GM19372 (cell line): ENCODE measurements around the gene MARVELD1.

Source experiments
- ATAC-seq: cut with Tn5 transposase; IDR thresholded peaks from one replicate; pipeline ENCODE4 v1.9.1; 2021; ENCODE audit warnings: mild to moderate bottlenecking, low read depth, moderate library complexity; ENCODE audit not compliant: unreplicated experiment

The MARVELD1 gene

DNA sequence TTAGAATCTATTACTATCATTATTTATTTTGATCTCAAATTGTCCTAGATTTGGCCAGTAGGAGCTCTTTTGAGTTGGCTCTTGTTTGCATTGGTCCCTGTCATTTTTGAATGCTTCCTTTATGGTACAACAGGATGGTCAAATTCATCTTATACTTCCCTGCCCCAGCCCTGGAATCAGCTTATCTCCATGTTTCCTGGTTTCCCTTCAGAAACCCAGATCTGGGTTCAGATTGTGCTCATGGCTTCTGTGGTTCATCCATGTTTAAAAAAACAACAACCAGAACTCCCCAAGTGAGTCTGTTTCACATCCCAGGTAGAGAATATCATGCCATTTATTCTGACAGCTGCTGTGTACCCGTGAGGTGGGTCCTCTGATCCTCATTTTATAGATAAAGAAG is 34.0 kb downstream of the MARVELD1 start:
- no peak for ATAC-seq

DNA sequence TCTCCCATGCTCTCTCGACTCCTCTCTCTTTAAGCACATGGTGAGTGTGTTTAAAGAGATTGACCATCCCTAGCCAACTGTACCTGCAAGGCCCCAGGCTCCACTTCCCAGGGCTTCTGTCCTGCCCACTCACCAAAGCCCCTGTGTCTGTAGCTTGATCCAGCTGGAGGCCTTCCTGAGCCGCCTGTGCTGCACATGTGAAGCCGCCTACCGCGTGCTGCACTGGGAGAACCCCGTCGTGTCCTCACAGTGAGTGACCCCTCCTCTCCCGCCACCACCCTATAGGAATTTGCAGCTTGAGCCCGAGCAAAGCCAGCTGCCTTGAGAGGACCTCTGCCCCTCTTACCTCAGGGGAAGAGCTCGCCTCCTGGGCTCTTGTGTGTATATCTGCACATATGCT is 34.6 kb downstream of the MARVELD1 start:
- no peak for ATAC-seq

GRCh38 chr10:97752956-97753355 is 39.4 kb downstream of the MARVELD1 start:
- ATAC-seq: no peak

DNA sequence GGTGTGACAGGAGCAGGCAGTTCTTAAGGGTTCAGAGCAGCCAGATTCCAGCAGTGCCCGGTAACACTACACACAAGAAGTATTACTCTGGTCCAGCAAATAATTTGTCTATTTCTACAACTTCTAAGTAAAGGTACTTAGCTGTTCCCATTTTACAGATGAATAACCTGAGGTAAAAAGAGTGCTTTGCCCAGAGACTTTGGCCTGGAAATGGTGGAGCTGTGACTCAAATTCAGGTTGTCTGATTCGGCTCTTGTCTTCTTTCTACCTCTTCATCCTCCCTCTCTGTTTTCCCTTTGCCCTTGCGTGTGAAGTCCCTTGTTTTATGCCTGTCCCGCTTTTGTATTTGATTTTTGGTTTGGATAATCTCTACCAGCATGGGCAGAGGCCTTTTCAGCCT is 41.2 kb downstream of the MARVELD1 start:
- no peak for ATAC-seq

DNA sequence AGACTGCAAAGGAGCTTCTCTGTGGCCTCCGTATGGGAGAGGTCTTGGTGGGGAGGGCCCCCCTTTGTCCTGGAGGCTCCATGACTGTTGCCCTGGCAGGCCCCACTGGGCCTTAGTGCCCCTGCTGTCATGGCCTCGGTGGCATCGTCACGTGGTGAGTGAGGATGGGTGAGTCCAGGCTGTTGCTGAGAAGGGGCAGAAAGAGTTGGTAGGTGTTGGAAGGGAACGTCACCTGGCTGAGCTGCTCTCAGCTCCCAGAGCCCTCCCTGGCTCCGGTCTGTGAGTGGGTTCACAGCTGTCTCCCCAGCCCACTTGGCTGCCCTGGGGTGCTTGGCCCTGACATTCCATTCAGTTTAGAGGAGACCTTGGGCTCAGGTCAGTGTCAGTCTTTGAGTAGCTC is 42.2 kb downstream of the MARVELD1 start:
- ATAC-seq: no peak

DNA sequence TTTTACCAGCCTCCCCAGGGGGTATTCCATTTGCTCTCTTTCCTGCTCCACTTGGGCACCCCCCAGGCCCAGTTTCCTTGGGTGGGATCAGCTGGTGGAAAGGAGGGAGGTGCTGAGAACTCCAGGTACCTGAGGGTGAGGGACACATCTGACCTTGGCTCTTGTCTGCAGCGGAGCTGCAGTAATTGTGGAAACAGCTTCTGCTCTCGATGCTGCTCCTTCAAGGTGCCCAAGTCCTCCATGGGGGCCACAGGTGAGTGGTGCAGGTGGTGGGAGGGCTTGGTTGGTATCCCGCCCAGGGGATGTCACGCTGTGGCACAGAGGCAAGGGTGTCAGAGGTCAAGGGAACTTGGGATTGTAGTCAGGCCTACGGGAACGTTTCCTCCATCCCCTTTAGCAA is 43.9 kb downstream of the MARVELD1 start:
- ATAC-seq: no peak

DNA sequence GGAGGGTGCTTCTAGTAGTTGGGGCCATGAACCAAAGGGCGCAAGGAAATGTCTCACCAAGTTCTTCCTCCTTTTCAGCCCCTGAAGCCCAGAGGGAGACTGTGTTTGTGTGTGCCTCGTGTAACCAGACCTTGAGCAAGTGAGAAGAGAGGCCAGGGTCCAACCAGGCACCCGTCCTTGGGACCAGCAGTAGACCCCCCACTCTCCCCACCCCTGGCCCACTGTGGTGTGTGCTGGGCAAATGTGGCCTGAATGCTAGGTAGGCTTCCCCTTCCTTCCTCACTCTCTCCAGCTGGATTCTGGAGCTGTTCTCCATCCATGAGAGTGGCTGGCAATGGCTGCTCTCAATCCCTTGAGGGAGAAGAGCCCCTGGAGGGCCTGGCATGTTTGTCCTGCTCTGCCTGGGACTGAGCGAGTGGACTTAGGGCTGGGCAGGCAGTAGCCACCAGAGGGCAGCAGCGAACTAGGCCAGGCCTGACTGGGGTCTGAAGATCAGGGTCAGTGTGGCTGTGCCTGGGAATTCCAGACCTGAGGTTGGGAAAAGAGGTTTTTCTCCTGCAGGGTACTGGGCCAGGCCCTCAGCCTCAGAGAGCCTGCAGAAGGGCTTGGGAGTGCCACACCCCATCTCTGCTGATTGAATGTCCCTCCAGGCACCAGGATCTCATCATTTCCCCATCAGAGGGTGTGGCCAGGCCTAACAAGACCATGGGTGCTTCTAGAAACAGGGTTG is 45.8 kb downstream of the MARVELD1 start:
- no peak for ATAC-seq

DNA sequence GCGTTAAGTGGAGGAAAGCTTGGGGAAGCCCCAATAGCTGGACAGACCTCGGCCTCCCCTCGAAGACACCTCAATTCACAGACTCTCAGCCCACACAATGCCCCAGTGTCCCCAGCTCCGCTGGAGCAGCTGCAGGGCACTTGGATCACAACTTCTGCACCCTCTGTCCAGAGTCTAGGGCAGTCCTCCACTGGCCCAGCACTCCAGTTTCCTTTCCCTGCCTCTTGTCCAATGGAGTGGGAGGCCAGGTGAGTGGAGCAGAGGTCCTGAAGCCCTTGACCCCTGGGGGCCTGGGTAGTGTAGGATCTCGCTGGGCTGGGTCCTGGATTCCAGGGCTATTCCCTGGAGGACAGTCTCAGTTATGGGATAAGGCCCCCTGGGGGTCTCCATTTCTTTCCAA is 46.4 kb downstream of the MARVELD1 start:
- no peak for ATAC-seq

DNA sequence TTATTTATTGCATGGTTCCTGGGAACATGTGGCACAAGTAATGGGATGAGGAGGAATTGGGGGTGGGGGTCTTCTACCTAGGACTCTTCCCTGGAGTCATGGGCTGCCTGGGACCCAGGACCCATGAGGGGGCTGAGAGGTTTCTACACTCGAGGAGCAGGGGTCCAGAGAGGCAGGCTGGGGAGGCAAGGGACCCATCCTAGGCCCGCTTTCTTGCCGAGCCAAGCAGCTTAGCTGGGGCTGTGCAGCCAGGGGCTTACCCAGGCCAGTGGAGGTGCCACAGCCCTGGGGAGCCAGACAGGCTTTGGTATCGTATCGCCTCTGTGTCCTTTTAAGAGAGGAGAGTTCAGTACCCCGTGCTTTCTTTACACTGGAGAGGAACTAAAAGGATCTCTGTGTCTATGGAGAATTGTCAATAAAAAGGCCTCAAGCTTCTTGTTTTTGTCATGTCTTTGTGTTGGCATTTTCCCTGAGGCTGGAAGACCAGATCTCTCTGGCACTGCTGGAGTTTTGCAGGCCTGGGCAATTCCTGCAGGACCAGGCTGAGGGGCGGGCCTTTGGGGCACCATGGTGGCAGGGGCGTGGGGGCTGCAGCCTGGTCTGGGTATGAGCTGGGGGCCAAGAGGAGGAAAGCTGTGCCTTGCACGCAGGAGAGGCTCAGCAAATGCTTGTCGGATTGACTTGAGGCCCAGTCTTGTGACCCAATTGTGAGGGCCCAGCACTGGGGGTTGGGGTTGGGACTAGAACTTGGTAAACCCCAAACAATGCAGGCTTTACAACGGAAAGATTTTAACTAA is 47.1 kb downstream of the MARVELD1 start:
- no peak for ATAC-seq

DNA sequence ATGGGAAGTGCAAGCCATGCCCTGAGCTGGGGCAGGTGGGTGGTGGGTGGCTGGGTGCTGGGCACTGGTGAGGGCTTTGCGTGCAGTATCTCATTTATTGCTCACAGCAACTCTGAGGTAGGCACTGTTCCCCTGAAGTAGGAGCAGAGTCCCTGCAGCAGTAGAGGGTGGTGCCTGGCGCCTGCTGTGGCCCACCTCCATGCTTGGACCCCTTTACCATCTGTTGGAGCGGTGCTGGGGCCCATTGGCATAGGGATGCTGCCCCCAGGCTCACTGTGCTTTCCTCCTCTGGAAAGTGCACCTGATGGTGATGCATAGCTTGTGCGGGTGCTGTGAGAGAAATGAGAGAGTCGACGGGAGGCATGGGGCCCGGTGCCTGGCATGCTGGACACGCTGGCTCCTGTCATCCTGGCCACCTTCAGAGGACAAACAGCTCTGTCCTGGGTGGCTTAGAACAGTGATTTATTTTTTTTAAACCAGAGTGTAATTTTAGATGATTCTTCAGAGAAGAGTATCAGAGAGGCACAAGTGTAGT is 47.9 kb downstream of the MARVELD1 start:
- ATAC-seq: no peak

DNA sequence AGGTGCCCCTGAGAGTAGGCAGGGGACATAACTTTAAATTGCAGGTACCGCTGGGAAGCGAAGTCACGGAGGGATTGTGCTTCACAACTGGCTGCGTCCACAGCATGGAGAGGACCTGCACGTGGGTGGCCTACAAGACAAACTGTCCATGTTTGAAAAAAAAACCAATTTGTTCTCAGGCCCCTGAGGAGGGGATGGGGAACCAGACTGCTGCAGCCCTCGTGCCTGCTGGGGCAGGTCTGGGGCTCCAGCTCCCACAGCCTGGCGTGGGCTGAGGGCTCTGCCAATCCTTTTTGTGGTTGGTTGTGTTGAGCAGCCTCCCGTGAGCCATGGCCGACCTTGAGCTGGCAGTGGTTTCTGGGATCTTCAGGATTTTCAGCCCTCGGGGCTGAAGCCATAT is 48.5 kb downstream of the MARVELD1 start:
- no peak for ATAC-seq

DNA sequence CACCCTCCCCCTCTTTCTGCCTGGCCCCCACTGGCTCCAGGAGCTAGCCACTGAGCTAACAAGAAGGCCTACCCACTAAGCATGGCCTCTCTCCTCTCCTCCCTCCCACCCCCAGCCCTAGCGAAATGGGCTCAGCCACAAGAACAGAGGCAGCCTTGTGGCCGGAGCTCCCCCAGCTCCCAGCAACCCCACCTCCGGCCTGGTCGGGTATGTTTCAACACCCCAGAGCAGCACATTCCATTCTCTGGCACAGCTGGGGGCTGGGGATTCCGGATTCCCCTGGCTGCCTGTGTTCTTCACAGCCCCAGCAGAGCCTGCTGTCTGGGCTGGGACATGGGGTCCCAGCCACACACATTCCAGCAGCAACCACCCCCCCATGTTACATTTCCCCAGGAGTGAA is 49.3 kb downstream of the MARVELD1 start:
- no peak for ATAC-seq

DNA sequence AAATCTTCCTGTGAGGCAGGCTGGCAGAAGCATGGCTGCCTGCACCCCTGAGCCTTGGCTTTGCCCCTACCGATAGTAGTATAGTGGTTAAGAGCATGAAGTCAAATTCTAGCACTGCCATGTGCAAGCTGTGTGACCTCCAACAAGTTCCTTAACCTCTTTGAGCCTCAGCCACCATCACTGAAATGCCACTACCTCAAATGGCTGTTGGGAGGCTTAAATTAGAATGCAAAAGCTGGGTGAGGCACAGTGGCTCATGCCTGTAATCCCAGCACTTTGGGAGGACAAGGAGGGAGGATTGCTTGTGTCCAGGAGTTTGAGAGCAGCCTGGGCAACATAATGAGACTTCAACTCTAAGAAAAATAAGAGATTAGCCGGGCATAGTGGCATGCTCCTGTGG is 49.9 kb downstream of the MARVELD1 start:
- no peak for ATAC-seq

DNA sequence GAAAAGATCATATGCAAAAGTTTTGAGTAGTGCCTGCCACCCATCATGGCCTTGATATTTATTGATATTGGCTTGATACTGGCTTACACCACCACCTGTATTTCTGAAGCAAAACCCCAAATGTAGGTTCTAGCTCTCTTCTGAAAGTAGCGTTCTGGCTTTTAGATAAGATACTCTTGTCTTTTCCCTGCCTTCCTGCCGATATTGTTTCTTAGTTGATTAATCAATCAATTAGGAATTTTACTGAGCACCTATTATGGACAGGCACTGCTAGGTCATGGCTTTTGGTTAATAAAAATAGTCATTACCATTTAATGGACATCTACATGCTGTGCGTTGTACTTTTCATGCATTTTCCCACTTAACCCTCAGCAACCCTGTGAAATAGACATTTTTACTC is 50.4 kb downstream of the MARVELD1 start:
- no peak for ATAC-seq

DNA sequence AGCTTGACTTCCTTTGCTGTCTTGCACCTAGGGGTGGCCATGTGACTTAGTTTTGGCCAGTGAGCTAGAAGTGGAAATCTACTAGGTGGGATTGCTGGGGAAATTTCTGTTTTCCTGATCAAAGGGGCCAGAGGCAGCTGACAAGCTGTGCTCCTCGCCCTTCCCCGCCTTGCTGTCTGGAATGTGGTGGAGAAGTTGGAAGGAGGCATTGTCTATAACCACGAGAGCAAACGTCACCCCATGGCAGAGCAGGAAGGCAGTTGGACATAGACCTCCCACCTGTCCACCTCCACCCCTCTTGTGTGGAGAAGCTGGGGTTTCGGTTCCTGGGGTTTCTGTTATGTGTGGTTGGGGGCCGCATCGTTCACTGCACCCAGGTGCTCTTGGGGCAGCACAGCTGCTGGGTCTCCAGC is 51.0 kb downstream of the MARVELD1 start:
- ATAC-seq: no peak

DNA sequence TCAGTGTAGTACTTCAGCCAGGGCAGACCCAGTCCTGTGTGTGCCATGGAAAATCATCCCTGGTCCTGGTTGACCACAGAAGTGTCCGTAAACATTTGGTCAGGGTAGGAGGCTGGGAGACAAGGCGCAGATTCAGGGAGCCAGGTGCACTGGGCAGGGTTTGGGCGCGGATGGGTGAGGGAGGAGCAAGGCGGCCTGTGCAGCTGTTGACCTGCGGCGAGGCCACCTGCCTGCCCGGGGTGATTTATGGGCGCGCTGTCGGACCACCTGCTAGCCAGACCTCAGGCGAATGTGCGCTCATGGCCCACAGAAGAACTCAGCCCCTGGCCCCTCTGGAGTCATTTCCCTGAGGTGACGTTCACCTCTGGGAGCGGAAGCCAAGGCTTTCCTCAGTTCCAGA is 51.7 kb downstream of the MARVELD1 start:
- no peak for ATAC-seq

DNA sequence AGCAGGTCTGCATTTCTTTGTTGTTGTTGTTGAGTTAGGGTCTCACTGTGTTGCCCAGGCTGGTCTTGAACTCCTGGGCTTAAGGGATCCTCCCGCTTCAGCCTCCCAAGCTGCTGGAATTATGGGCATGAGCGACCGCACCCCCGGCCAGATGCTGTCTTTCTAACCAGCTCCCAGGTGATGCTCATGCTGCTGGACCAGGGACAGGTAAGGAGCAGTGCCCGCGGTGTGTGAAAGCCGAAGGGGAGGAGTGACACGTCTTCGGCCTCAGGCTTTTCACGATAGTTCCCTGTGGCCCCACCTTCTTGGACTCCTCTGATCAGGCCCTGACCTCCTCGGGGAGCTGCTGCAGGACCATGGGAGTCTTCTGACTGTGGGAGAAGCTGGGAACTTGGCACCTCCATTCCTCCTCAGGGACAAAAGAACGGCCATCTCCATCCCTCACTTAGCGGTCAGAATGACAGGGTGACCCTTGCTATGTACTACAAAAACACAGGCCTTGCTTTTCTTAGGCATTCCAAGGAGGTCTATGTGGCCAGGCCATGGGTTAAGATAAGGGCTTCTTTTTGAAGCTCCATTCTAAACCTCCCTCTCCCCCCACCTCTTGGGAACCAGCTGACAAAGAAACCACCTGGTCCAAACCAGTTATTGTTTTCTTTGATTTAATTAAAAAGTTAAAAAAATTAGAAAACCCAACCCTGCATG is 52.7 kb downstream of the MARVELD1 start:
- no peak for ATAC-seq

DNA sequence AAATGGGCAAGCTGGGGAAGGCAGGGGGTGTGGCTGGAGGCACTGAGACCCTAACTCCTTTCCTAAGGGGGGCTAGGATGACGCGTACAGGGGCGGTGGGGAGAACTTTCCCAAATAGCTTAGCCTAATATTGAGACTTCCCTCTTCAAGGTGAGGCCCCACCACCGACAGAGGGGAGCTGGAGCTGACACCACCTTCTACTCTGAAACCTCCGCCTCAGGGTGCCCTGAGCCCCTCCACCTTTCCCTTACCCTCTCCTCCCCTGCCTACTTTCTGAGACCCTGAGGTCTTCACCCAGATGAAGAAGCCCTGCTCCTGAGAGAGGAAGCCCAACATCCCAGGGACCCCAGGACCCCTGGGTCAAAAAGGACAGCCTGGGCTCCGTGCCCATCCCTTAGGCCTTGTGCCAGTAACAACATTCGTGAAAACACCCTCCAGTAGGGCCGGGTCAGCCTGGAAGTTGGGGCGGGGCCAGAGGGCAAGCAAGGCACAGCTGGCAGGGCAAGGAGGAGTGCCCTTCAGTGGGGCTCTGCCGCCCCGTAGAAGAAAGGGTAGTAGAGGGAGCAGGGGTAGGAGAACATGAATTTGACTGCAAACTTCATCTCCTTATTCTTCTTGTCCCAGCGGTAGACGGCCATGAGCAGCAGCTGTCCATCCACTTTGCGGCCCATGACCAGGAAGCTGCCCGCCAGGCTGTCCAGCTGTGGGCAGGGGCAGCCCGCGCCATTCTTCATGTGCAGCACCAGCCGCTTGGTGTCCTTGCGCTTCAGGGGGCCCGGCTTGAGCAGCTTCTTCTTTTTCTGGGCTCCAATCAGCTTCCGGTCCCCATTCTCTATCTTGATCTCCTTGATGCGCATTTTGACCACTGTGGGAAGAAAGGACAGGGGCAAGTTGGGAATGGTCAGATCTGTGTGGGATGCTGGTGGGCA is 53.7 kb downstream of the MARVELD1 start:
- no peak for ATAC-seq
